Activated CD8-positive, alpha-beta T cell treated with anti-CD3 and anti-CD28 coated beads for 36 hours (primary cell): ENCODE data around the gene MCF2L. TPM values are rescaled to one million over a fixed set of nuclear protein-coding genes. Genes with fewer than 3 reads are reported as not detected.
"Not testable (repeated sequence)": the region's sequence is repeated elsewhere in the genome, so short reads cannot be mapped to it uniquely, and the experiment has no call there.

Source experiments
- ATAC-seq: fragments of 200-7000 bp; cut with Tn5 transposase; one replicate; pipeline ENCODE4 v1.10.0; 2021; ENCODE audit warnings: mild to moderate bottlenecking, moderate library complexity
- CTCF ChIA-PET: fragments of 350-600 bp; sonication (Branson Sonifier 250); formaldehyde crosslinking; loops from one replicate; lab custom pipeline; 2021; ENCODE audit warnings: antibody characterized with exemption; lab: Charles Lee
- POLR2A ChIA-PET: fragments of 350-600 bp; sonication (Branson Sonifier 250); formaldehyde crosslinking; loops from one replicate; lab custom pipeline; 2021; ENCODE audit warnings: antibody characterized with exemption; lab: Charles Lee
- DNase-seq: peaks from one replicate; pipeline ENCODE4 v3.0.0-alpha.2; 2020
- H3K27ac Mint-ChIP-seq: one replicate; pipeline ENCODE4 v1.8.0; 2021; ENCODE audit warnings: mild to moderate bottlenecking, mixed read lengths
- H3K27me3 Mint-ChIP-seq: one replicate; pipeline ENCODE4 v1.8.0; 2021; ENCODE audit warnings: mixed read lengths
- H3K36me3 Mint-ChIP-seq: one replicate; pipeline ENCODE4 v1.8.0; 2021; ENCODE audit warnings: low read depth, mixed read lengths
- H3K4me1 Mint-ChIP-seq: one replicate; pipeline ENCODE4 v1.8.0; 2021; ENCODE audit warnings: low read depth, mixed read lengths
- H3K4me3 Mint-ChIP-seq: one replicate; pipeline ENCODE4 v1.8.0; 2021; ENCODE audit warnings: mild to moderate bottlenecking, moderate library complexity, mixed read lengths
- H3K9me3 Mint-ChIP-seq: one replicate; pipeline ENCODE4 v1.8.0; 2021; ENCODE audit warnings: mixed read lengths
- intact Hi-C: fragments of 100-400 bp; cut with micrococcal nuclease; formaldehyde crosslinking; loops from one replicate; pipeline ENCODE4 v1.10.0; 2022
- total RNA-seq, 2 experiments: library from RNA; stranded (reverse); gene quantifications; one replicate each; pipeline ENCODE4 v1.2.3, GENCODE V29; 2021
- TF ChIP-seq, protein P1 (sequence below): fragments of 200-600 bp; IDR thresholded peaks from one replicate; pipeline ENCODE4 v1.8.0; 2022; ENCODE audit warnings: antibody characterized with exemption, mild to moderate bottlenecking

MCF2L gene
- total RNA-seq, 2 experiments from 2014 or later, result 7.6 to 8.9 TPM

DNA sequence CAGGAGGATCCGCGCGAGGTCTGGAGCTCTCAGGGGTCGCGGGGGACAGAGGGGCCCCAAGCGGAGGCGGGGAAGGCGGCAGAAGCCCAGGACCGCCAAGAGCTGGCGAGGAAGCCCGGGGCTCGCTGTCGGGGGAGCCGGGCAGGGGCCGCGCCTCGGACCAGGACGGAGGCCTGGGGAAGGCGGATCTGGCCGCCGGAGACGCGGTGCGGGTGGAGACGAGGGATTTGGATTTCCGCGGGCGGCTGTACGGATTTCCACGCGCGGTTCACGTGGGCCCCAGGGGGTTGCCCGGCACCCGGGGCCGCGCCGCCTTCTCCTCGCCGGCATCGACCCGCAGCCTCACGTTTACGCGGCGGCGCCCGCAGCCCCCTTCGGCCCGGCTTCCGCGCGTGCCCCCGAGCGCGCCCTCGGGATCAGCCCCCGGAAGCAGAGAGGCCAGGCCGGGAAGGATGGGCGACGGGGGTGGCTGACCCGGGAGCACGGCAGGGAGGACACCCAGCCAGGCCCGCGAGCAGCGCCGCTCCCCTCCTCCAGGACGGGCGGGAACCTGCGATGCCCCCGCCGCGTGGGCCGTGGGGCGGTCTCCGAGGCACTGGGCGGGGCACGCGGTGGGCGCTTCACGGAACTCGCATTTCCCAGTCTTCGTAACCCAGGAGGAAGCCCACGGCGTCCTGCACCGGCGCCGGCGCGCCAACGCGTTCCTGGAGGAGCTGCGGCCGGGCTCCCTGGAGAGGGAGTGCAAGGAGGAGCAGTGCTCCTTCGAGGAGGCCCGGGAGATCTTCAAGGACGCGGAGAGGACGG, 141.2 kb downstream of the MCF2L start:
- peaks cover 3% of the 10 kb centered on the region for H3K27me3 Mint-ChIP-seq
- intact Hi-C loops, result no loop called here
- peaks cover 2% of the 10 kb centered on the region for H3K36me3 Mint-ChIP-seq

DNA sequence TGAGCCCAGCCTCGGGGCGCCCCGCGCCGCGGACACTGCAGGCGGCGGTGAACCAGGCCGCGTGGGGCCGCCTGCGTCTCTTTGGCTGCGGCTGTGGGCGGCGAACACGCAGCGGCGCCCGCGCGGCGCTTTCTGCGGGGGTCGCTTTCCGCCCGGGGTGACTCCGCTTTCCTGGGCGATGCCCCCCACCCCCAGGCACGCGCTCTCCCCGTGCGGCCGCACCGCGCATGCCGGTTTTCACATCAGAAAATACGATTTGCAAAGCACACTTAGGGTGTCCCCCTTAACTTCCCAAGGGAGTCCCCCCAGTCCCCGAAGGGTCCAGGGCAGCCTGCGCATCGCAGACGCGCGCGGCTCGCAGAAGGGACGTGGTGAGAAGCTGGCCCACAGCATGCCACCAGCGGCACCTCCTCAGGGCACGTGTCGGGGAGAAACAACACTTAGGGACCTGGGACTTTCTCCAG, 141.9 kb downstream of the MCF2L start:
- Mint-ChIP-seq H3K27ac (no peak overlapping the region), H3K4me1 (peaks cover 4% of the 10 kb centered on the region), H3K36me3 (peaks cover 2% of the 10 kb centered on the region), H3K27me3 (peaks cover 3% of the 10 kb centered on the region), H3K4me3 (peak overlapping the region; percentile 37), H3K9me3 (no peaks in the 10 kb centered on the region)
- intact Hi-C loops, result no loop called here
- ChIA-PET CTCF (no interaction called here), POLR2A (no interaction called here)
- TF ChIP-seq, protein P1, sequence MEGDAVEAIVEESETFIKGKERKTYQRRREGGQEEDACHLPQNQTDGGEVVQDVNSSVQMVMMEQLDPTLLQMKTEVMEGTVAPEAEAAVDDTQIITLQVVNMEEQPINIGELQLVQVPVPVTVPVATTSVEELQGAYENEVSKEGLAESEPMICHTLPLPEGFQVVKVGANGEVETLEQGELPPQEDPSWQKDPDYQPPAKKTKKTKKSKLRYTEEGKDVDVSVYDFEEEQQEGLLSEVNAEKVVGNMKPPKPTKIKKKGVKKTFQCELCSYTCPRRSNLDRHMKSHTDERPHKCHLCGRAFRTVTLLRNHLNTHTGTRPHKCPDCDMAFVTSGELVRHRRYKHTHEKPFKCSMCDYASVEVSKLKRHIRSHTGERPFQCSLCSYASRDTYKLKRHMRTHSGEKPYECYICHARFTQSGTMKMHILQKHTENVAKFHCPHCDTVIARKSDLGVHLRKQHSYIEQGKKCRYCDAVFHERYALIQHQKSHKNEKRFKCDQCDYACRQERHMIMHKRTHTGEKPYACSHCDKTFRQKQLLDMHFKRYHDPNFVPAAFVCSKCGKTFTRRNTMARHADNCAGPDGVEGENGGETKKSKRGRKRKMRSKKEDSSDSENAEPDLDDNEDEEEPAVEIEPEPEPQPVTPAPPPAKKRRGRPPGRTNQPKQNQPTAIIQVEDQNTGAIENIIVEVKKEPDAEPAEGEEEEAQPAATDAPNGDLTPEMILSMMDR, result no peak
- DNase-seq (no peak), ATAC-seq (peak; percentile 13)

More for the DNA sequence above, 141.2 kb downstream of the MCF2L start:
- ChIA-PET CTCF (no interaction called here), POLR2A (interaction anchor here (0.9 kb wide), 1 partner anchor 44 kb away, joined by 5 read pairs; no protein-coding TSS in a partner anchor)
- Mint-ChIP-seq H3K4me3 (peak overlapping the region; percentile 37), H3K27ac (no peak overlapping the region), H3K9me3 (no peaks in the 10 kb centered on the region), H3K4me1 (peaks cover 4% of the 10 kb centered on the region)
- TF ChIP-seq, protein P1, result no peak
- DNase-seq, result peak; percentile 22
- ATAC-seq, result peak; percentile 43

DNA sequence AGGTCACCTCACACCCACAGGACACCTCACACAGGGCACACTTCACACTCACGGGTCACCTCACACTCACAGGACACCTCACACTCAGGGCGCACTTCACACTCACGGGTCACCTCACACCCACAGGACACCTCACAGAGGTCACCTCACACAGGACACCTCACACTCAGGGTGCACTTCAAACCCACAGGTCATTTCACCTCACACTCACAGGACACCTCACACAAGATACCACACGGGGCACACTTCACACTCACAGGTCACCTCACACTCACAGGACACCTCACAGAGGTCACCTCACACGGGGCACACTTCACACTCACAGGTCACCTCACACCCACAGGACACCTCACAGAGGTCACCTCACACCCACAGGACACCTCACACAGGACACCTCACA, 142.8 kb downstream of the MCF2L start:
- POLR2A ChIA-PET, H3K9me3 Mint-ChIP-seq, H3K27me3 Mint-ChIP-seq, intact Hi-C loops, H3K4me1 Mint-ChIP-seq, H3K36me3 Mint-ChIP-seq, CTCF ChIA-PET, ATAC-seq, DNase-seq, H3K4me3 Mint-ChIP-seq, H3K27ac Mint-ChIP-seq: not testable (repeated sequence)

DNA sequence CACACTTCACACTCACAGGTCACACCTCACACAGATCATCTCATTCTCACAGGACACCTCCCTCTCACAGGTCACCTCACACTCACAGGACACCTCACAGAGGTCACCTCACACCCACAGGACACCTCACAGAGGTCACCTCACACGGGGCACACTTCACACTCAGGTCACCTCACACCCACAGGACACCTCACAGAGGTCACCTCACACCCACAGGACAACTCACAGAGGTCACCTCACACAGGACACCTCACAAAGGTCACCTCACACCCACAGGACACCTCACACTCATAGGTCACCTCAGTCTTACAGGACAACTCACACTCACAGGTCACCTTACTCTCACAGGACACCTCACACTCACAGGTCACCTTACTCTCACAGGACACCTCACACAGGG, 143.5 kb downstream of the MCF2L start:
- H3K4me1 Mint-ChIP-seq, H3K27me3 Mint-ChIP-seq, H3K9me3 Mint-ChIP-seq, intact Hi-C loops, CTCF ChIA-PET, H3K4me3 Mint-ChIP-seq, ATAC-seq, H3K27ac Mint-ChIP-seq, POLR2A ChIA-PET, H3K36me3 Mint-ChIP-seq, DNase-seq: not testable (repeated sequence)

DNA sequence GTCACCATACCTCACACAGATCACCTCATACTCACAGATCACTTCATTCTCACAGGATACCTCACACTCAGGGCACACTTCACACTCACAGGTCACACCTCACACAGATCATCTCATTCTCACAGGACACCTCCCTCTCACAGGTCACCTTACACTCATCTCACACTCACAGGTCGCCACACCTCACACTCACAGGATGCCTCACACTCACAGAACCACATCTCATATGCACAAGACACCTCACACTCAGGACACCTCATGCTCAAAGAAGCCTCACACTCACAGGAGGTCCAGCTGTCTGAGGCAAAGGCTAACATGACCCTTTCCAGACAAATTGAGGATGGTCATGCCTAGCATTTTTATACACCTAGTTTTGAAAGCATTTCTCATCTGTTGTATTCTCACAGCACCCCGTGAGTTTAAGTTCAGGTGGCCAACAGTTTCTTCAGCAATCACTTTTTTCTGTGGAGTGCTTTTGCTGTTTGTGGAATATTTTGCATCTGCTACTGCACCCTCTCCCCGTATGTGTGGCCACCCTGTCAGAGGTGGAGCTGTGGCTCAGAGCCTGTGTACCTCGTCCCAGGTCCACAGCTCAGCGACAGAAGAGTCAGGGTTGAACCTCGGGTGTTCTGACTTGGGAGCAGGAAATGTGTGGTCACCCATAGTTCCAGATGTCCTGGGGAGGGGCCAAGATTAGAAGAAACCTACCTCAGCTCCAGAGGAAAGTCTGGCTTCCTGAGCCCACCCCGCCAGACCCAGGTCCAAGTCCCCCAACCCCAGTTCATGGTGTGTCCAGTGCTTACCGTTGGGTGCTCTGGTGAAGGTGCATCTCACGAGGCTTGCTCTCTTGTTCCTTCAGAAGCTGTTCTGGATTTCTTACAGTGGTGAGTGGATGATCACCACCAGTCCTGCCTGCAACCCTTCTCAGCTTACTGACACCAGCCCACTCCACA, 144.2 kb downstream of the MCF2L start:
- DNase-seq (no peak), ATAC-seq (no peak)
- Mint-ChIP-seq H3K4me1 (peaks cover 4% of the 10 kb centered on the region), H3K4me3 (no peak overlapping the region), H3K36me3 (peaks cover 2% of the 10 kb centered on the region), H3K27me3 (peaks cover 3% of the 10 kb centered on the region), H3K27ac (no peak overlapping the region), H3K9me3 (no peaks in the 10 kb centered on the region)
- intact Hi-C loops, result no loop called here
- TF ChIP-seq, protein P1, result no peak
- ChIA-PET CTCF (no interaction called here), POLR2A (no interaction called here)
